Kasumi-1 (cell line): Measurements from ENCODE around the gene RAD51.

Experiments
- DNase-seq, 2 experiments: peaks; one replicate each; lab custom pipeline; 2025; lab: John Stamatoyannopoulos, UW

The RAD51 gene

GRCh38 chr15:40762919-40763800, 68.2 kb downstream of the RAD51 start:
- DNase-seq, result no peak

DNA sequence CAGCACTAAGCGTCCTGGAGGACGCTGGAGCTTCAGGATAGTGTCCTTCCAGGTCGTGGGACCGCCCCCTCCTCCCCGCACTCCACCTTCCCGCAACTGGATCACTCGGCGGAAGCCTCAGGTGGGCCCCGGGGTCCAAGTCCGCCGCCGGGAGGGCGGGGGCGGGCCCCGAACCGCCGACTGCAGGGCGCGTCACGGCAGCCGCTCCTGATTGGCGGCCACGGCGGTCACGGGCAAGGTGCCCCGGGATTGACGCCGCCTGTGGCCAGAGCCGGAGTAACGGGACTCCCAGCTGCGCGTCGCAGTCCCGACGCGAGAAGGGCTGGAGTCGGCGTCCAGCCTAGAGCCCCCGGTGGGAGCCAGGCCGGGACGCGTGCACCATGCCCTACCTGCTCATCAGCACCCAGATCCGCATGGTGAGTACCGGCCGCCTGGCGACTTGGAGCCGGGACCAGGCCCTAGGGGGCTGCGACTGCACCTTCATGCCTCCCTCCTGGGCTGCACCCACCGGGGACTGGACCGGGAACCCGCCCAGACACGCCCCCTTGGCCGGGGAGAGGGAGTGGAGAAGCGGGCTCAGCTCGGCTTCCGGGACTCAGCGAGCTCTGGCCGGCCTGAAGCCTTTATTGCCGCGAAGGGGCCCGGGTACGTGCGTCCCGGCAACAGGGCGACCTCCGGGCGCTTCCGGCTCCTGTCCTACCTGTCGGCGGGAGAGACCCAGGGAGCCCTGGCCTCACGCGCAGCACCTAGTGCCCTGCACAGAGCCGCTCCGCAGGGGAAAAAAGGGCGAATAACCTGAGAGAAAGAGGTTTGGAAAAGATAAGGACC, 69.0 kb downstream of the RAD51 start, which contains the start of gene GCHFR:
TSS of gene GCHFR (plus strand) at position 268 of the 828 bp plus-strand sequence. CDS start at position 381, 113 bp downstream.
- no peak for DNase-seq

GRCh38 chr15:40764629-40765103, 69.7 kb downstream of the RAD51 start:
- DNase-seq, result no peak

- DNase-seq, result no peak
These were observed 71.3 kb downstream of the RAD51 start for GRCh38 chr15:40766194-40766815.

- DNase-seq, result no peak
These were observed 72.2 kb downstream of the RAD51 start for GRCh38 chr15:40766906-40767837.

DNA sequence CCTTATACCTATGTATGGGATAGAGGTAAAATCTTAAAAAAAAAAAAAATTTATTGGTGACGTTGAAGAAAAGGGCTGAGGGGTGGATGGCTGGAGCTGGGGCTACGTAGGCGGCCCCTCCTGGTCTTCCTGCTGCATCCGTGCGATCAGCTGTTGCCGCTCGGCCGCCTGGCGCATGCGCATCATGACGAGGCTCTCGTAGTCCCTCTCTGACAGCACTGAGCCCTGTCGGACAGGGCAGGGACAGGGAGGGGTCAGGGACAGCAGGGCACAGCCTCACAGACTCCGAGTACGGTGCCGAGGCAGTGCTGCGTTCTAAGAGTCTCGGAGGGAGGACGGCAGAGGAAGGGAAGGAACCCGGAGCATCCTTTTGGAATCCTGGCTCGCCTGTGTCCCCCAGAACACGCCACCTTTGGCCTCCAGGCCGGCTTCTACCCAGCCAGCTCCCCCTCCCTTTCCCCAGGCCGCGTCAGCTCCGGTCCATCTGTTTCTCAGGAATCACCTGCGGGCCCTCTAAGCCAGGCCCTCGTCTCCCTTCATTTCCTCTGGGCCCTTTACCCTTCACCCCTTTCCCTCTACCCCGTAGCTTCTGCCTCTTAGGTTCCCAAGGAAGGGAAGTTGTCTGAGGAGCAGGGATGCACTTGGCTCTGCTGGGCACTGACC, 73.0 kb downstream of the RAD51 start:
- no peak for DNase-seq

GRCh38 chr15:40768521-40769273, 73.7 kb downstream of the RAD51 start:
- no peak for DNase-seq

- DNase-seq, result peak; percentile 63 to 78
These were observed 74.5 kb downstream of the RAD51 start, which contains the start of gene C15orf62 for GRCh38 chr15:40769274-40770146. Gene C15orf62 (plus strand): TSS chr15:40769980. CDS start chr15:40770496, 516 bp downstream.

- DNase-seq, result no peak
These were observed 75.3 kb downstream of the RAD51 start for GRCh38 chr15:40770147-40770721.

- DNase-seq, result no peak
These were observed 76.3 kb downstream of the RAD51 start for GRCh38 chr15:40771242-40771641.

- no peak for DNase-seq
These were observed 77.0 kb downstream of the RAD51 start for GRCh38 chr15:40772014-40772413.

GRCh38 chr15:40773496-40773895, 78.5 kb downstream of the RAD51 start:
- no peak for DNase-seq

DNA sequence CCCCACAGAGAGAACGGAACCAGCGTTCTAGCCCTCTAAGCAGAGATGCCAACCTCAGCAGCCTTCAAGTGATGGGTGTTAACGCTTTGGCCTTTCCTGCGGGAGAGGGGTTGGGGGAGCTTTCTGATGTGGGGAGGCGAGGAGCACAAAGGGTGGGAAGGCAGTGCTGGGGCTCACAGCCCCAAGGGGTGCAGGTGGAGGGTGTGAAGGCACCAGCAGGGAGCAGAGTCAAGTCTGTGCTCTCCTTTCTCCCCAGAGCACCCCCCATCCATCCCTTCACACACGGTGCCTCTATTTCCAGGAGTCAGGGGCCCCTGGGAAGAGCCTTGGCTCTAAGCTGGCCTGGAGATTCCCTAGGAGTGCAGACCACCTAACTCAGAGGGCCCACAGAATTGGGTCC, 78.9 kb downstream of the RAD51 start:
- DNase-seq, result no peak

GRCh38 chr15:40775007-40775406, 80.0 kb downstream of the RAD51 start:
- no peak for DNase-seq

DNA sequence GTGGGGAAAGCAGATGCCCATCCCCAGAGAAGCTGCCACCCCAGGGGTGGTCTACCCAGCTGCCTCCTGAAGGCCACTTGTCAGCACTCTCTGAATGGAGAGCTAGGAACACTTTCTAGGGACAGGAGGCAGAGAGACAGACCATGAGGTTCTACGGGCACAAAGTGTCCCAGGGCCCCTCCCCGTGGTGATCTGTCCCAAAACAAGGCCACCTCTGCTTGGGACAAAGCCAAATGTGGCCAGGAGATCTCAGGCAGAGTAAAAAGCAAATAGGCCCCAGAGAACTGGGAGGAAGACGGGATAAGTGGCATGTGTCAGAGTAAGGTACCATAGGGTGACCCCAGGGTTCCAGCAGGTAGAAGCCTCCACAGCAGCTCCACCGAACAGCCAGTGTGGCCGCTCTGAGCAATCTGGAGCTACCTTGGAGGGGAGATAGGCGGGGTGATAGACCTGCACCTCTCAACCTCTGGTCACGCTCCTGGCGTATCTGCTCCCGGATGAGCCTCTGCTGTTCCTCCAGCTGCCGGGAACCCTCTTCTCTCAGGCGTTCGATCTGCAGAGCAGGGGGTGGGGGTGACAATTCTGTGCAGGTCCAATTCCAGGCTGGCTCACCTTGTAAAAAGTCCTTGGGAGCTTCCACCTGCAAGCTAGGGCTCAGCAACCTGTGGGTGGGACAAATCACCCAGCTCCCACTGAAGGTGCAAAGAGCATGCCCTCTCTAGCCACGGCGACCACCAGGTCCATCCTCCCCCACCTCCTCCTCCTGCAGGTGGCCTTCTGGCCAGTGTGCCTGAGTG, 81.0 kb downstream of the RAD51 start:
- DNase-seq, result no peak

DNA sequence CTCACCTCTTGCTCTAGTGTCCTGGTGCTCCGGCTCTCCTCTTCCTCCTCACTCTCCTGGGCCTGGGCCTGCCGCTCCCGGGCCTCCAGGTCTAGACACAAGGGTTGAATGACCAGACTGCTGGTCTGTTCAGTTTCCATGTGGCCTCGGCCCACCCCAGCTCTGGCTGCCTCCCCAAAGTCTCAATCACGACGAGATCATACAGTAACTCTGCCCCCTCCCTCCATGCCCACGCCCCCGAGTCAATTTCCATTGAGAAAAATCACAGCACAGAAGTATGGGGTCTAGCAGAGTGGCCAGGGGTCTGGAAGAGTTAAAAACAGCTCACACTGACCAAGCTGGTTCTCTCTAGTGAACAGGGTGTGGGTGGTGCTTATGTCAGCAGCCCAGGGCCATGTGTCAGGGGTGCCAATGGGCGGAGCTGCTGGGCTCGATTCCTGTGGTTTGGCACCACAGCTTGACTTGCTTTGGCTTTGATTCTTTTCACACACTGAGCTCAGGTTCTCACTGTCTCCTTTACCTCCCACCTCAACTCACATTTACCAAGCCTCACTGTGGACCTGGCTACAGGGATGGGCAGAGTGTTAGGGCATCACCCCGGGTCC, 81.7 kb downstream of the RAD51 start:
- no peak for DNase-seq
